OCI-LY1 (cell line): ENCODE measurements around the gene ABO.

Experiments
- H2AFZ ChIP-seq: fragments of 200-600 bp; sonication (generic), shearing (Covaris generic); 2 replicates; pipeline ENCODE4 v1.6.0; 2014; ENCODE audit warnings: antibody characterized with exemption, mild to moderate bottlenecking, low read length
- H3F3A ChIP-seq: fragments of 200-600 bp; sonication (generic), shearing (Covaris generic); 2 replicates; pipeline ENCODE4 v1.6.0; 2014; ENCODE audit warnings: mild to moderate bottlenecking, antibody characterized with exemption, low read length, moderate library complexity; ENCODE audit not compliant: insufficient read depth
- H3K27ac ChIP-seq: fragments of 200-600 bp; sonication (generic); 2 replicates; pipeline ENCODE4 v1.5.1; 2014; ENCODE audit warnings: low read length, mixed run types, mild to moderate bottlenecking, low read depth; ENCODE audit not compliant: poor library complexity, severe bottlenecking
- H3K27me3 ChIP-seq: fragments of 200-600 bp; sonication (generic); 2 replicates; pipeline ENCODE4 v1.6.0; 2014; ENCODE audit warnings: antibody characterized with exemption, mild to moderate bottlenecking, low read length, moderate library complexity; ENCODE audit not compliant: insufficient read depth
- H3K36me3 ChIP-seq: fragments of 200-600 bp; sonication (generic); 2 replicates; pipeline ENCODE4 v1.6.1; 2014; ENCODE audit warnings: mild to moderate bottlenecking, antibody characterized with exemption, low read length, moderate library complexity, mixed read lengths; ENCODE audit not compliant: insufficient read depth
- H3K4me1 ChIP-seq: fragments of 200-600 bp; sonication (generic); 2 replicates; pipeline ENCODE4 v1.5.1; 2014; ENCODE audit warnings: mild to moderate bottlenecking, low read length, moderate library complexity; ENCODE audit not compliant: insufficient read depth, severe bottlenecking
- H3K4me2 ChIP-seq: fragments of 200-600 bp; sonication (generic), shearing (Covaris generic); 2 replicates; pipeline ENCODE4 v1.6.1; 2014; ENCODE audit warnings: low read length
- H3K4me3 ChIP-seq: fragments of 200-600 bp; sonication (generic); 2 replicates; pipeline ENCODE4 v1.5.1; 2014; ENCODE audit warnings: low read length, low read depth, mild to moderate bottlenecking, mixed read lengths; ENCODE audit not compliant: poor library complexity, severe bottlenecking
- H3K79me2 ChIP-seq: fragments of 200-600 bp; shearing (Covaris generic); 2 replicates; pipeline ENCODE4 v1.6.1; 2016; ENCODE audit warnings: mixed run types, low read length, mixed read lengths; ENCODE audit not compliant: insufficient read depth
- H3K9ac ChIP-seq: fragments of 200-600 bp; sonication (generic), shearing (Covaris generic); 2 replicates; pipeline ENCODE4 v1.6.1; 2014; ENCODE audit warnings: mild to moderate bottlenecking, low read length, mixed read lengths
- H3K9me2 ChIP-seq: fragments of 200-600 bp; sonication (generic), shearing (Covaris generic); 2 replicates; pipeline ENCODE4 v1.6.1; 2014; ENCODE audit warnings: low read depth, mild to moderate bottlenecking, low read length, mixed read lengths
- H3K9me3 ChIP-seq: fragments of 200-600 bp; shearing (Covaris generic); 2 replicates; pipeline ENCODE4 v1.6.1; 2014; ENCODE audit warnings: low read length, mixed read lengths
- H4K20me1 ChIP-seq: fragments of 200-600 bp; sonication (generic), shearing (Covaris generic); 2 replicates; pipeline ENCODE4 v1.6.0; 2016; ENCODE audit warnings: mild to moderate bottlenecking, low read length; ENCODE audit not compliant: insufficient read depth
- EZH2 ChIP-seq: fragments of 200-600 bp; sonication (generic), shearing (Covaris generic); IDR thresholded peaks from 2 replicates; pipeline ENCODE4 v1.8.0; 2017; ENCODE audit warnings: borderline replicate concordance, mixed run types, mild to moderate bottlenecking, antibody characterized with exemption, low read length, moderate library complexity, mixed read lengths
- TF ChIP-seq, protein P1 (sequence below): fragments of 200-600 bp; sonication (generic), shearing (Covaris generic); IDR thresholded peaks from 2 replicates; pipeline ENCODE4 v1.5.1; 2017; ENCODE audit warnings: mild to moderate bottlenecking, antibody characterized with exemption, low read length, moderate library complexity, mixed read lengths

The ABO gene

DNA sequence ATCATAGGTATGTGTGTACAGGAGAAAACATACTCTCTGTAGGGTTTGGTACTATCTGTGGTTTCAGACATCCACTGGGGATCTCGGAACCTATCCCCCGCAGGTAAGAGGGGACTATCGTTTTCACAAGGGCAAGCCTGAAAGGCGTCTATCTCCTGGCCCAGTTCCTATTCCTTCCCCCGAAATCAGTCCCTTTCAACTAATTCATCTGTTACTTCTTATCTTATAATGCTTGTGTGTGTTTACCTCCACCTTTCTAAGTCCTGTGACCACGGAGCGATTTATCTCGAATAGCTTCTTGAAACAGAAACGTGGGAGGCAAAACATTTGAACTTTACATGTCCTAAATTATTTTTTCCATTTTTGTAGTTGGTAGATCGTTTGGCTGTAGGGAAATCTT lies 11.4 kb downstream of the ABO start:
- Histone ChIP-seq H3K4me3 (no peak overlapping the region), H2AFZ (no peak overlapping the region), H3K9me3 (no peaks in the 10 kb centered on the region), H3K4me2 (no peak overlapping the region), H3K27me3 (peaks cover 4% of the 10 kb centered on the region; the same call in 1 of the 2 replicates), H3K4me1 (no peaks in the 10 kb centered on the region), H3K9me2 (no peaks in the 10 kb centered on the region), H3K9ac (no peak overlapping the region), H4K20me1 (no peaks in the 10 kb centered on the region), H3F3A (no peaks in the 10 kb centered on the region), H3K79me2 (no peaks in the 10 kb centered on the region), H3K36me3 (no peaks in the 10 kb centered on the region), H3K27ac (no peak overlapping the region)
- no peak for TF ChIP-seq EZH2
- TF ChIP-seq, protein P1, sequence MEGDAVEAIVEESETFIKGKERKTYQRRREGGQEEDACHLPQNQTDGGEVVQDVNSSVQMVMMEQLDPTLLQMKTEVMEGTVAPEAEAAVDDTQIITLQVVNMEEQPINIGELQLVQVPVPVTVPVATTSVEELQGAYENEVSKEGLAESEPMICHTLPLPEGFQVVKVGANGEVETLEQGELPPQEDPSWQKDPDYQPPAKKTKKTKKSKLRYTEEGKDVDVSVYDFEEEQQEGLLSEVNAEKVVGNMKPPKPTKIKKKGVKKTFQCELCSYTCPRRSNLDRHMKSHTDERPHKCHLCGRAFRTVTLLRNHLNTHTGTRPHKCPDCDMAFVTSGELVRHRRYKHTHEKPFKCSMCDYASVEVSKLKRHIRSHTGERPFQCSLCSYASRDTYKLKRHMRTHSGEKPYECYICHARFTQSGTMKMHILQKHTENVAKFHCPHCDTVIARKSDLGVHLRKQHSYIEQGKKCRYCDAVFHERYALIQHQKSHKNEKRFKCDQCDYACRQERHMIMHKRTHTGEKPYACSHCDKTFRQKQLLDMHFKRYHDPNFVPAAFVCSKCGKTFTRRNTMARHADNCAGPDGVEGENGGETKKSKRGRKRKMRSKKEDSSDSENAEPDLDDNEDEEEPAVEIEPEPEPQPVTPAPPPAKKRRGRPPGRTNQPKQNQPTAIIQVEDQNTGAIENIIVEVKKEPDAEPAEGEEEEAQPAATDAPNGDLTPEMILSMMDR = no peak

DNA sequence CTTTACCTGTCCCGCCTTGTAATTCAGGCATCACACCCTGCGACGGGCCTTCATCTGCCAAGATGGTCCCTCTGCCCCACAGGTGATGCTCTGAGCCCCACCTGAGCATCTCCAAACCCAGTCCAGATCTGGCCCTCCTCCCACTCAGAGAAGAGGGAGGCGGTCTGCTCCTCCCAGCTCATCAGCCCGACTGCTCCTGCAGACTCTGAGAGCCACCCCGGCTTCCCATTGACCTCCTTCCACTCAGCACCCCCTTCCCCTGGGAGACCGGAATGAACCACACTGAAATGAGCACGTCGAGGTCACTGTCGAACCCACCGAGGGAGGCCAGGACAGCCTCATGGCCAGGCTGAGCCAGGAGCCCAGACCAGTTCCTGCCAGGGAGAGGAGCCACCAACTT lies 12.8 kb downstream of the ABO start:
- Histone ChIP-seq H3K27me3 (peaks cover 4% of the 10 kb centered on the region; the same call in 1 of the 2 replicates), H3K36me3 (no peaks in the 10 kb centered on the region), H3K9me2 (no peaks in the 10 kb centered on the region), H3K4me2 (no peak overlapping the region), H3K79me2 (no peaks in the 10 kb centered on the region), H3K4me3 (no peak overlapping the region), H3K4me1 (no peaks in the 10 kb centered on the region), H3K9ac (no peak overlapping the region), H3K9me3 (no peaks in the 10 kb centered on the region), H3K27ac (no peak overlapping the region), H2AFZ (no peak overlapping the region), H3F3A (no peaks in the 10 kb centered on the region), H4K20me1 (no peaks in the 10 kb centered on the region)
- TF ChIP-seq EZH2 = no peak
- TF ChIP-seq, protein P1 = no peak

DNA sequence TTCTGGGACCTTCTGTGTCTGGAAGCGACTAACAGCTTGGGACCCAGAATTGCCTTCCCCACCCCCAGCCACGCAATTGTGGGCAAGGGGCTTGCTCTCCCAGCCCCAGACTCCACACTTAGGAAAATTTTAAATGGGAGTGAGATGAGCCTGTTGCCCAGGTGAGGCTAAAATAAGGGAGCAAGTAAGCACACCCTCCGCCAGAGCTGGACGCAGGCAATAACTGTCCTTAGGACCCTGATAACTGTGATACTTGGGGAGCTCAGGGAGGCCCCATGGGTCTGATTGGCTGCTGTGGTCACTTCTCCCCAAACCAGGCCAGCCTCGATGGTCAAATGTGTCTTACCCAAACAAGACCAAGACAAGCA lies 13.3 kb downstream of the ABO start:
- no peak for TF ChIP-seq EZH2
- TF ChIP-seq, protein P1 = no peak
- H3K9ac ChIP-seq = no peak overlapping the region
- no peaks in the 10 kb centered on the region for H3K9me2 ChIP-seq
- no peak overlapping the region for H2AFZ ChIP-seq
- H3F3A ChIP-seq = no peaks in the 10 kb centered on the region
- no peak overlapping the region for H3K4me2 ChIP-seq
- H3K79me2 ChIP-seq = no peaks in the 10 kb centered on the region
- H3K27me3 ChIP-seq = peaks cover 4% of the 10 kb centered on the region; the same call in 1 of the 2 replicates
- no peaks in the 10 kb centered on the region for H3K9me3 ChIP-seq
- H4K20me1 ChIP-seq = no peaks in the 10 kb centered on the region
- H3K4me1 ChIP-seq = no peaks in the 10 kb centered on the region
- H3K27ac ChIP-seq = no peak overlapping the region
- no peak overlapping the region for H3K4me3 ChIP-seq
- no peaks in the 10 kb centered on the region for H3K36me3 ChIP-seq
